ENCODE measurements around the gene STYXL2.

DNA sequence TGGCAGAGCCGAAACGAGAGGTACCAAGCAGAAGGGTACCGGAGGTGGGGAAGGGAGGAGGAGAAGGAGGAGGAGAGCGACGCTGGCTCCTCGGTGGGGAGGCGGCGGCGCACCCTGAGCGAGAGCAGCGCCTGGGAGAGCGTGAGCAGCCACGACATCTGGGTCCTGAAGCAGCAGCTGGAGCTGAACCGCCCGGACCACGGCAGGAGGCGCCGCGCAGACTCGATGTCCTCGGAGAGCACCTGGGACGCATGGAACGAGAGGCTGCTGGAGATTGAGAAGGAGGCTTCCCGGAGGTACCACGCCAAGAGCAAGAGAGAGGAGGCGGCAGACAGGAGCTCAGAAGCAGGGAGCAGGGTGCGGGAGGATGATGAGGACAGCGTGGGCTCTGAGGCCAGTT lies 32.4 kb downstream of the STYXL2 start:
- TF ChIP-seq CTCF (IDR thresholded peaks at IDR 0.05) (no peak), EP300 (IDR thresholded peaks at IDR 0.05) (no peak), POLR2A (IDR thresholded peaks at IDR 0.05) (no peak)
